A673 (cell line): ENCODE data around the gene LPO.

ENCODE experiments used
- EZH2 ChIP-seq: fragments of 200-600 bp; sonication (generic); IDR thresholded peaks from 2 replicates; pipeline ENCODE4 v1.6.1; 2017; ENCODE audit warnings: borderline replicate concordance, low read depth, mild to moderate bottlenecking, mixed read lengths, antibody characterized with exemption, low read length; ENCODE audit not compliant: poor library complexity, severe bottlenecking
- TF ChIP-seq, protein P1 (sequence below): fragments of 300-800, 200-600 bp; sonication (generic); conservative IDR thresholded peaks from 2 replicates; pipeline ENCODE4 v1.5.1; 2017; ENCODE audit warnings: low read depth, mild to moderate bottlenecking, antibody characterized with exemption, low read length, moderate library complexity, mixed read lengths

DNA sequence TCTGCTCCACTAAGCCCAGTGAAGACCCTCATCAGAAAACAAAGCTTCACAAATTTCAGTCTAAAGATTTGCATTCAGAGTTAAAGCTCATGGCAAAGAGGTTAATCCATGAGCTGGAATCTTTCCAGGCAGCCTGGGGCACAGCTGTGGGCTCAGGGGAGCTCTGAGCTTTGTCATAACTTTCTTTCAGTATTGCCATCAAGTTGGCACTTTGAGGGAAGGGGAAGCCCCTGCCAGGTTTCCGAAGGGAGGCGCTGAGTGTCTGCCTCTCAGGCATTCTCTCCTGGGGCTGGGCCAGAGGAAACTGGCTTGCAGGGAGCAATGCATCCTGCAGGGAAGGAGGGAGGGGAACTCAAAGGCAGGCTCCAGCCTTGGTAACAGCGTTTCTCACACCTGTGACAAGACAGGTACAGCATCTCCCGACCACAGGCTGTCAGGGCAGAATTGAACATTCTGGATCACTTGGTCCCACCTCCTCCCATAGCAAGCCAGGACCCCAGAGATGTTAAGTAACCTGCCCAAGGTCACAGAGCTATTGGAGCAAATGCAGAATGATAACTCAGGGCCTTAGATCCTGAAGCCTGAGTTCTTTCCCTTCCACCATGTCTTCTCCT, 3.9 kb downstream of the LPO start:
- no peak for TF ChIP-seq EZH2
- TF ChIP-seq, protein P1, sequence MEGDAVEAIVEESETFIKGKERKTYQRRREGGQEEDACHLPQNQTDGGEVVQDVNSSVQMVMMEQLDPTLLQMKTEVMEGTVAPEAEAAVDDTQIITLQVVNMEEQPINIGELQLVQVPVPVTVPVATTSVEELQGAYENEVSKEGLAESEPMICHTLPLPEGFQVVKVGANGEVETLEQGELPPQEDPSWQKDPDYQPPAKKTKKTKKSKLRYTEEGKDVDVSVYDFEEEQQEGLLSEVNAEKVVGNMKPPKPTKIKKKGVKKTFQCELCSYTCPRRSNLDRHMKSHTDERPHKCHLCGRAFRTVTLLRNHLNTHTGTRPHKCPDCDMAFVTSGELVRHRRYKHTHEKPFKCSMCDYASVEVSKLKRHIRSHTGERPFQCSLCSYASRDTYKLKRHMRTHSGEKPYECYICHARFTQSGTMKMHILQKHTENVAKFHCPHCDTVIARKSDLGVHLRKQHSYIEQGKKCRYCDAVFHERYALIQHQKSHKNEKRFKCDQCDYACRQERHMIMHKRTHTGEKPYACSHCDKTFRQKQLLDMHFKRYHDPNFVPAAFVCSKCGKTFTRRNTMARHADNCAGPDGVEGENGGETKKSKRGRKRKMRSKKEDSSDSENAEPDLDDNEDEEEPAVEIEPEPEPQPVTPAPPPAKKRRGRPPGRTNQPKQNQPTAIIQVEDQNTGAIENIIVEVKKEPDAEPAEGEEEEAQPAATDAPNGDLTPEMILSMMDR = no peak
